Measurements from ENCODE around the gene ACAA1.
"Not testable (repeated sequence)": the region's sequence is repeated elsewhere in the genome, so short reads cannot be mapped to it uniquely, and the experiment has no call there.

Gene ACAA1, protein sequence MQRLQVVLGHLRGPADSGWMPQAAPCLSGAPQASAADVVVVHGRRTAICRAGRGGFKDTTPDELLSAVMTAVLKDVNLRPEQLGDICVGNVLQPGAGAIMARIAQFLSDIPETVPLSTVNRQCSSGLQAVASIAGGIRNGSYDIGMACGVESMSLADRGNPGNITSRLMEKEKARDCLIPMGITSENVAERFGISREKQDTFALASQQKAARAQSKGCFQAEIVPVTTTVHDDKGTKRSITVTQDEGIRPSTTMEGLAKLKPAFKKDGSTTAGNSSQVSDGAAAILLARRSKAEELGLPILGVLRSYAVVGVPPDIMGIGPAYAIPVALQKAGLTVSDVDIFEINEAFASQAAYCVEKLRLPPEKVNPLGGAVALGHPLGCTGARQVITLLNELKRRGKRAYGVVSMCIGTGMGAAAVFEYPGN

DNA sequence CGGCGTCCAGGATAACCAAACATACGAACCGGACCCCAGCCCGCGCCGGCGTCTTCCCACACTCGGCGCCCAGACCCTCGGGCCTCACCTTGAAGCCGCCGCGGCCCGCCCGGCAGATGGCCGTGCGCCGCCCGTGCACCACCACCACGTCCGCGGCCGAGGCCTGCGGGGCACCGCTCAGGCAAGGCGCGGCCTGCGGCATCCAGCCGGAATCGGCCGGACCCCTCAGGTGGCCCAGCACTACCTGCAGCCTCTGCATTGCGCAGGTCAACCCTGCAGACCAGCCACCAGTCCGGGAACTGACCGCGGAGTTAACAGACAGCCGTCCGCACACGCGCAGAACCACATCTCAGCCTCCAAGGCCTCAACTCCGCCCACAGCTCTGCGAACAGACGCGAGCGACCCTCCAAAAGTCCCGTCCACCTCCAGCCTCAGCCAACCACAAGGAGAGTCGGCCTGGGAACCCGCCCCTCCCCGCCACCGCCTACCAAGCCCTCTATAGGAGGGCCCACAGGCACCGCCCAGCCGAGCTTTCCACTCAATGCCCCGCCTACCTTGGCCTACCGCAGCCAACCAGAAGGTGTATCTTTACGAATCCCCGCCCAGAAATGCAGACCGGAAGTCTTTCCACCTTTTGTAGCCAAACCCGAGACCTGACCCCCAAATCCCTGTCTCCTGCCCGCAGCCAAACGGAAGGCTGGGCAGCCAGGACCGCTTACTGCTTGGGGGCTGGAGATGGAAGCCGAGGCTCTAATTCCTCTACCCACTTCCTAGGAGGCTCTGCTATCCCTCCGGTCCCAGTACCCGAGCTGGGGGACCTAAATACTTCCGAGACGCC lies at the start of gene ACAA1:
TSS of gene ACAA1 (minus strand) at position 351 of the 838 bp plus-strand sequence. CDS start at position 259, 92 bp downstream.
- peak; percentile 85 for DNase-seq

GRCh38 chr3:38177181-38177580 lies 40.3 kb upstream of the ACAA1 start:
- no peak for DNase-seq

- no peak for DNase-seq
Measured at GRCh38 chr3:38173834-38174418, 37.0 kb upstream of the ACAA1 start.

- no peak for DNase-seq
Measured at GRCh38 chr3:38171622-38172021, 34.7 kb upstream of the ACAA1 start.

GRCh38 chr3:38170722-38171121 lies 33.8 kb upstream of the ACAA1 start:
- DNase-seq, result no peak

- DNase-seq, result no peak
Measured at GRCh38 chr3:38169027-38169317, 32.0 kb upstream of the ACAA1 start.

DNA sequence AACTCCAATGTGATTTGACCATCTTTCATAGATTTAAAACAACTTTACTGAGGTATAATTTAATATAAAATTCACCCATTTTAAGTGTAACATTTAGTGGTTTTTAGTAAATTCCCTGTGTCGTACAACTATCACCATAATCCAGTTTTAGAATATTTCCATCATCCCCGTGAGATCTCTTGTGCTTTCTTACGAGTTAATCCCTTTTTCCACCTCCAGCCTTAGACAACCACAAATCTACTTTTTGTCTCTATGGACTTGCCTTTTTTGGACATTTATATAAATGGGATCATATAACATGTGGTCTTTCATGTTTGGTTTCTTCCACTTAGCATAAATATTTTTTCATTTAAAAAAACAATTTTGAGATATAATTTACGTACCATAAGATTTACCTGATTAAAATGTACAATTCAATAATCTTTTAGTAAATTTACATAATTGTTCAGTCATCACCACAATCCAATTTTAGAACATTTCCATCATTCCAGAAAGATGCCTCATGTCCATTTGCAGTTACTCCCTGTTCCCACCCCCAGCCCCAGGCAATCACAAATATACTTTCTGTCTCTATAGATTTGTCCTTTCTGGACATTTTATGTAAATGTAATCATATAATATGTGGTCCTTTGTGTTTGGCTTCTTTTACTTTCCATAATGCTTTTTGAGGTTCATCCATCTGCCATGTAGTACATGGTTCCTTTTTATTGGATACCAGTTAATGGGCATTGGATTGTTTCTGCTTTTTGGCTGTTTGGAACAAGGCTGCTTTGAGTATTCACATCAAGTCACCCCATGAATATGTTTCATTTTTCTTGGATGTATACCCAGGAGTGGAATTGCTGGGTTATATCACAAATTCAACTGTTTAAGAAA lies 31.5 kb upstream of the ACAA1 start:
- DNase-seq, result no peak

- DNase-seq, result no peak
Measured at GRCh38 chr3:38167591-38167990, 30.7 kb upstream of the ACAA1 start.

- DNase-seq, result no peak
Measured at GRCh38 chr3:38165722-38166387, 28.9 kb upstream of the ACAA1 start.

GRCh38 chr3:38164952-38165721 lies 28.2 kb upstream of the ACAA1 start, which contains the start of gene OXSR1:
OXSR1 (plus strand) TSS chr3:38165537; CDS start chr3:38165877, 340 bp downstream.
- peak; percentile 87 for DNase-seq

DNA sequence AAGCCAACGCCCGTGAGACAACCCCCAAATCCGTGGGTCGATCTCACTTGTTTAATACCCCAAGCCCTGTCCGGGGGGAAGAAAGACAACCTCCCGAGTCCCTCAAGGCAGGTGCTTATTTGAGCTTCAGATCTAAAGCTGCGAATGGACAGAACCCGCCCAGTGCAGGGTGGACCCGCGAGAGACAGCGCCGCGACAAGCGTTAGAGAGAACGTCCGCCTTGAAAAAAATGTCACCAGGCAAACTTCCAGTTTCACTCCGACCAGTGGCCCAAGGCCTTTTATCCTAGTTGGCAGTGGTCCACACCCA lies 27.7 kb upstream of the ACAA1 start:
- DNase-seq, result no peak

GRCh38 chr3:38163841-38164642 lies 27.1 kb upstream of the ACAA1 start:
- DNase-seq, result no peak

GRCh38 chr3:38163117-38163840 lies 26.4 kb upstream of the ACAA1 start:
- no peak for DNase-seq

- DNase-seq, result not testable (repeated sequence)
Measured at GRCh38 chr3:38160704-38161103, 23.8 kb upstream of the ACAA1 start.

DNA sequence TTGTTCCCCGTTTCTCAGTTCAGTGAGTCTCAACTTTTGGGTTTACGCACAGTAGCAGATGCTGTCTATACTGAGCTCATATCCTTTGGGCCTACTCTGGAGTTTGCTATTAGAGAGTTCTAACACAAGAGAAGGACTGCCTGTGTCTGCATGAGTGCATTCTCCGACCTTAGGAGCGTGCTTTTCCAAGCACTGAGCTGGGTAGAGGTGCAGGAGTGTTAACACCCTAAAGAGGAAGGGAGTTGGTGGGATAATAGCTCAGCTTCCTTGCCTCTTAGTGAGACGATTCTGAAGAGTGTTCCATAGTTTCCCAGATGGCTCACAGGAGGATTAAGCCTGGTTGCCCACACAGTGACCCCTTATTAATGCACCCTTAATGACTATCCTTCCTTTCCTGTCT lies 21.5 kb upstream of the ACAA1 start:
- no peak for DNase-seq

DNA sequence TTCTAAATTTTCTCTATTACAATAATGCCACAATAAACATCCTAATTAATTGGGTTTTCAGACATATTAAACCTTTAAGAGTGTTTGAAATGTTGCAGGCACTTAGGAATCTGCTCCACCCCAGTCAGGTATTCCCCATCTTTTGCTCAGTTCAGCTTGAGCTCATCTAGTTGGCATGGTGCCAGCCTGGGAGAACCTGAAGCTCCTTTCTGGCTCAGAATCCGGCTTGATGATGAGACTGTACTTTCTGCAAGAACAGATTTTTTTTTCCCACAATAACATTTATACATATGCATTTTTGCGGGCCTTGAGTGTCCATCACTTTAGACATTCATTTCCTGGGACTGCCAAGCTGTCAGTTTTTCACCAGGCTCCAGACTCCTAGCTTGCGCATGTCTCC lies 20.7 kb upstream of the ACAA1 start:
- DNase-seq, result no peak

- no peak for DNase-seq
Measured at GRCh38 chr3:38157117-38157516, 20.2 kb upstream of the ACAA1 start.

- DNase-seq, result no peak
Measured at GRCh38 chr3:38155825-38156224, 18.9 kb upstream of the ACAA1 start.

DNA sequence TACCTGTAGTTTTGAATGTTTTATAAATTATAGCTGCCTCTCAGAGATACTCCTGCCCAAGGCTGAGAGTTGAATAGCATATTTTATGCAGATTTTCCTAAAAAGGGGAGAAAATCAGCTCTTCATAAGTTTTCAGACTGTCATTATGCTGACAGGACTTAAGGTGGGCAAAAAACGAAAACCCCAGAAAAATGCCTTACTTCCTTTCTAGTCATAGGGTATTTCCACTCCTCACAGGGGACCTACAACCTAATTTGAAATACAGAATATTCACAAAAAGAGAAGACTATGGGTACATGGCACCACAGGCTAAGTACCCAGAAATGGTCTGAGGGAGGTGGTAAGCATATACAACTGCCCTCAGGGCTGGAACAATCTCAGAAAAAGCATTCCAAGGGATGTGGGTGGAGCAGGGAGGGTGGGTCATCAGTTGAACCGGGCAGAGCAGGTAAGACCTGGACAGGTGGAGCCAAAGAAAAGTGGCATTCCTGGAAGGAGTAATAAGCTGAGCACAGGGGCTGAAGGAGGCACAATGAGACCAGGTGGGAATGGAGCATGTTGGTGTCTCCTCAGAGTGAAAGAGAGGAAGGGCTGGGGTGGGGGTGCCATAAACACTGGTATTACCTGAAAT lies 17.8 kb upstream of the ACAA1 start:
- DNase-seq, result no peak
